ENCODE data around the gene HAUS7.

GRCh38 chrX:153464116-153464515 lies 6.3 kb downstream of the HAUS7 start:
- TF ChIP-seq, protein P1, sequence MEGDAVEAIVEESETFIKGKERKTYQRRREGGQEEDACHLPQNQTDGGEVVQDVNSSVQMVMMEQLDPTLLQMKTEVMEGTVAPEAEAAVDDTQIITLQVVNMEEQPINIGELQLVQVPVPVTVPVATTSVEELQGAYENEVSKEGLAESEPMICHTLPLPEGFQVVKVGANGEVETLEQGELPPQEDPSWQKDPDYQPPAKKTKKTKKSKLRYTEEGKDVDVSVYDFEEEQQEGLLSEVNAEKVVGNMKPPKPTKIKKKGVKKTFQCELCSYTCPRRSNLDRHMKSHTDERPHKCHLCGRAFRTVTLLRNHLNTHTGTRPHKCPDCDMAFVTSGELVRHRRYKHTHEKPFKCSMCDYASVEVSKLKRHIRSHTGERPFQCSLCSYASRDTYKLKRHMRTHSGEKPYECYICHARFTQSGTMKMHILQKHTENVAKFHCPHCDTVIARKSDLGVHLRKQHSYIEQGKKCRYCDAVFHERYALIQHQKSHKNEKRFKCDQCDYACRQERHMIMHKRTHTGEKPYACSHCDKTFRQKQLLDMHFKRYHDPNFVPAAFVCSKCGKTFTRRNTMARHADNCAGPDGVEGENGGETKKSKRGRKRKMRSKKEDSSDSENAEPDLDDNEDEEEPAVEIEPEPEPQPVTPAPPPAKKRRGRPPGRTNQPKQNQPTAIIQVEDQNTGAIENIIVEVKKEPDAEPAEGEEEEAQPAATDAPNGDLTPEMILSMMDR (conservative IDR thresholded peaks at IDR 0.05) = no peak
- TF ChIP-seq EZH2 (IDR thresholded peaks at IDR 0.05; ENCODE audit: low read depth) = no peak
